ENCODE measurements around the gene DAPK3.
"Not testable (repeated sequence)": the region's sequence is repeated elsewhere in the genome, so short reads cannot be mapped to it uniquely, and the experiment has no call there.

The DAPK3 gene

GRCh38 chr19:3952755-3953276, 18.1 kb downstream of the DAPK3 start:
- DNase-seq, result not testable (repeated sequence)

GRCh38 chr19:3950871-3951861, 19.7 kb downstream of the DAPK3 start:
- no peak for DNase-seq

GRCh38 chr19:3949997-3950859, 20.7 kb downstream of the DAPK3 start:
- DNase-seq, result no peak

GRCh38 chr19:3949294-3949693, 21.6 kb downstream of the DAPK3 start:
- DNase-seq, result no peak

GRCh38 chr19:3947316-3947933, 23.5 kb downstream of the DAPK3 start:
- not testable (repeated sequence) for DNase-seq

- no peak for DNase-seq
Measured at GRCh38 chr19:3945838-3946237, 25.1 kb downstream of the DAPK3 start.

- DNase-seq, result no peak
Measured at GRCh38 chr19:3944018-3944721, 26.7 kb downstream of the DAPK3 start.

GRCh38 chr19:3942790-3943409, 28.0 kb downstream of the DAPK3 start:
- DNase-seq, result no peak

GRCh38 chr19:3938300-3938950, 32.5 kb downstream of the DAPK3 start:
- not testable (repeated sequence) for DNase-seq

- no peak for DNase-seq
Measured at GRCh38 chr19:3936506-3937442, 34.1 kb downstream of the DAPK3 start.

GRCh38 chr19:3932931-3933810, 37.7 kb downstream of the DAPK3 start, which contains the start of gene NMRK2:
TSS of gene NMRK2 (plus strand) at chr19:3933069. CDS start at chr19:3933672, 603 bp downstream.
- DNase-seq, result no peak

- no peak for DNase-seq
Measured at GRCh38 chr19:3931041-3931440, 39.9 kb downstream of the DAPK3 start.

GRCh38 chr19:3923912-3924311, 47.0 kb downstream of the DAPK3 start:
- DNase-seq, result no peak

- DNase-seq, result no peak
Measured at GRCh38 chr19:3923096-3923758, 47.7 kb downstream of the DAPK3 start.

- no peak for DNase-seq
Measured at GRCh38 chr19:3919793-3920192, 51.1 kb downstream of the DAPK3 start.

GRCh38 chr19:3916033-3916432, 54.9 kb downstream of the DAPK3 start:
- no peak for DNase-seq

- DNase-seq, result no peak
Measured at GRCh38 chr19:3914199-3914598, 56.7 kb downstream of the DAPK3 start.

GRCh38 chr19:3910105-3910504, 60.8 kb downstream of the DAPK3 start:
- DNase-seq, result no peak
